GM15510 (cell line): ENCODE data around the gene ZNF511.

Experiments
- POLR2A ChIP-seq: IDR thresholded peaks from 3 replicates; pipeline ENCODE4 v1.6.1; 2011; ENCODE audit warnings: borderline replicate concordance; ENCODE audit not compliant: insufficient read length; ENCODE audit errors: extremely low read depth

Gene ZNF511, protein sequence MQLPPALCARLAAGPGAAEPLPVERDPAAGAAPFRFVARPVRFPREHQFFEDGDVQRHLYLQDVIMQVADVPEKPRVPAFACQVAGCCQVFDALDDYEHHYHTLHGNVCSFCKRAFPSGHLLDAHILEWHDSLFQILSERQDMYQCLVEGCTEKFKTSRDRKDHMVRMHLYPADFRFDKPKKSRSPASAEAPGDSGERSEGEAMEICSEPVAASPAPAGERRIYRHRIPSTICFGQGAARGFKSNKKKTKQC

DNA sequence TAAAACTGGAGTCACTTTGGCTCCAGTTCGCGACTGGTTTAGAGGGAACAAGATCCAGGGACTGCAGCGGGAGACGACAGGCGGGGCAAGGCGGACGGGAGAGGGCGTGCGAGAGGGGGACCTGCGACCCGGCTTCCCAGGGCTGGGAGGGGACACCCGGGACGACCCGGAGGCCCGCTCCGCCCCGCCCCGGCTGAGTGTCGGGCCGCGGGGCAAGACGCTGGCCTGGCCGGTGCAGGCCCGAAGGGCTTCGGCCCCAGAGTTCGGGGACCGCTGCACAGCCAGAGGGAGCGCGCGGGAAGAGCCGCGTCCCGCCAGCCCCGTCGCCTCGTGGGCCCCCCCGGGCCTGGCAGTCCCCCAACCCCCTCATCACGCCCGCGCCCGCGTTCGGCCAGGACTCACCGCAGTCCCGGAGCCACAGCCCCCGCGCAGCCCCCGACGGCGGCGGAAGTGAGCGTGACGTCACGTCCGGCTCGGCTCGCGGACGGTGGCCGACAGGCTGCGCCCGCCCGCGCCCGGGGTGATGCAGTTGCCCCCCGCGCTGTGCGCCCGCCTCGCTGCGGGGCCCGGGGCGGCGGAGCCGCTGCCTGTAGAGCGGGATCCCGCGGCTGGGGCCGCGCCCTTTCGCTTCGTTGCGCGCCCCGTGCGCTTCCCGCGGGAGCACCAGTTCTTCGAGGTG, at the start of gene ZNF511, which contains the start of gene TUBGCP2:
Gene ZNF511 (plus strand): TSS at position 494 of the 679 bp plus-strand sequence. CDS start 30 bp downstream, at position 524.
Gene TUBGCP2 (minus strand): TSS at position 452 of the 679 bp plus-strand sequence. CDS start 5,931 bp downstream, outside the sequence.
- TF ChIP-seq POLR2A, result peak; percentile 78

DNA sequence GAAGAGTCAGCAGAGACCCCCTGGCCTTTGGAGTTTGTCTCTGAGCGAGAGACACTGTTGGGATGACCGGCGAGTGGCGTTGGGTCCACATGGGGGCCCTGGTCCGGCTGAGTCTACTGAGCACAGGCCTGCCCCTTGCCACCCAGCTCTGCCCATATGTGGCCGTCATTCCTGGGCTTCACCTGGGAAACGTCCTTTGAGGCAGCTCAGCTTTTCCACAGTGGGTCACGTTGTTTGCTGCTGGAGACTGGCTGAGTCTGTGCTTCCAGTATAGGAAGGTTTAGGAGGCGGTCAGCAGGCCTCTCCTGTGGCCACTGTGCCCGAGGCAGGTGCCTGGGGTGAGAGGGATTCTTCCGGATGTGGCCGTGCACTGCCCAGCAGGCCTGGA, 49.1 kb upstream of the ZNF511 start:
- TF ChIP-seq POLR2A, result no peak

DNA sequence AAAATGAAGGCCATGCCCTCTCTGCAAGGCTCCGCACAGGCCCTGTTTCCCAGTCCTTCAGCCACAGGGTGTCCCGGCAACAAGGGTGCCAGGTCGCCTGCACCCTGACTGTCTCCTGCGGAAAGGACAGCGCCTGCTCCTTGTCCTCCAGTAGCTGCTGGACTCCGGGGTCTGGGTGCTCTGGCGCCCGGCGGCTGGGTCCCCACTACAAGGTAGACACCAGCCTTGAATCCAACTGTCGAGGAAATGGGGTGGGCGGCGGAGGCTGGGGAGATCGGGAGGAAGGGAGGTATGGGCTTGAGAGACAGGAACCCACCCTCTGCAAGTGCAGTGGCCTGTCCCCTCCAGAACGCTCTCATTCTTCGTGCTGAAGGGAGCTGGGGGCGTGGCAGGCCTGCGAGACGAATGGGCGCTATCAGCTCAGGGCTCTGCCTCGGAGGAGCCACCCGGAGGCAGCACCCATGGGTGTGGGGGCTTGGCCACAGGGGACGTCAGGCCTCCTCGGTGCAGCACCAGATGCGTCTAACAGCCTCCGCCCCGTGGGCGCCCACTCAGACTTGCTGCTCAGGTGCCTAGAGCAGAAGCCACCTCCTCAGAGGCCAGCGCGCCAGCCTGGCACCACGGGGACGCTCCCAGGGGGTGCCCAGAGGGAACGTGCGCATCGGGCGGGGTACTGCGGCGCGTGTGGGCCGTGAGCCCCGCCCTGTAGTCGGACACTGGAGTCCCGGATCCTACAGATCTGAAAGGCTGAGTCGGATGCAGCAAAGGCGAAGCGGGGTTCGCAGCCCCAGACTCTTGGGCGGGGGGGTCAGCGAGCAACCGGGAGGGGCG, 47.6 kb upstream of the ZNF511 start:
- TF ChIP-seq POLR2A, result no peak

DNA sequence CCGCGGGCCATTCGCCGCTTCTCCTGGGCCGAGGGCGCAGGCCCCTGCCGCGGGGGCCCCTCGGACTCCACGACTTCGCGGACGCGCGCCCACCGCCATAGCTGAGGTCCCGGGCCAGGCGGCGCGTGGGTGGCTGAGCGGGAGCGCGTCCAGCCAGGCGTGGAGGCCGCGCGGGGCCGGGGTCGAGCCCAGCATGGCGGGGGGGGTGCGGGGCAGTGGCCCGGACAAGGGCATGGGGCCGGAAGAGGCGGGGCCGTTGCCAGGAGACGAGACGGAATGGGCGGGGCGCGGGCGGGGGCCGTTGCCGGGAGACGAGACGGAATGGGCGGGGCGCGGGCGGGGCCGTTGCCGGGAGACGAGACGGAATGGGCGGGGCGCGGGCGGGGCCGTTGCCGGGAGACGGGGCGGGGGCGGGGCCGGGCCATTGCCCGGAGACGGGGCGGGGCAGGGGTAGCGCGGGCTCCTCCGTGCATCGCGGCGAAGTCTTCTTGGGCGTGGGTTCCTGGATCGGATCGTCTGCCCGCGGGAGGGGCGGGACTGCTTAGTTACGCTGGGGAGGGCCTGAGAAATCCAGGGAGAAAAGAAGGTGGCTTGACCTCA, 46.9 kb upstream of the ZNF511 start:
- TF ChIP-seq POLR2A, result peak; percentile 66

DNA sequence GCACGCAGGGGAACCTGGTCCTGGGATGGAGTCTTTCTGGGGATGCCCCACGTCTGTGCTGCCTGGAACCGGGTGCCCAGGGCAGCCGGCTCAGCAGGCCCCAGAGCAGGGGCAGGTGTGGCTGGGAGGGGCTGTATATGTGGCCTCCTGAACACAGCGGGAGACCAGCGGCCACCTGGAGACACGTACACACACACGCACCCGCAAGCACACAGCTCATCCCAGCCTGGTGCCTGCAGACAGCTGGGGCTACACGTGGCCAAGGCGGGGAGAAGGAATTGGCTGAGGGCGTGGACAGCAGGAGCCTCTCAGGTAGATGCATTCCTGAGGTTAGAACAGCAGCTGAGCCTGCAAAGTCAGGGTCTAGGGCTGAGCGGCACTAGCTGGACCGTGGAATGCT, 46.0 kb upstream of the ZNF511 start:
- TF ChIP-seq POLR2A, result no peak

DNA sequence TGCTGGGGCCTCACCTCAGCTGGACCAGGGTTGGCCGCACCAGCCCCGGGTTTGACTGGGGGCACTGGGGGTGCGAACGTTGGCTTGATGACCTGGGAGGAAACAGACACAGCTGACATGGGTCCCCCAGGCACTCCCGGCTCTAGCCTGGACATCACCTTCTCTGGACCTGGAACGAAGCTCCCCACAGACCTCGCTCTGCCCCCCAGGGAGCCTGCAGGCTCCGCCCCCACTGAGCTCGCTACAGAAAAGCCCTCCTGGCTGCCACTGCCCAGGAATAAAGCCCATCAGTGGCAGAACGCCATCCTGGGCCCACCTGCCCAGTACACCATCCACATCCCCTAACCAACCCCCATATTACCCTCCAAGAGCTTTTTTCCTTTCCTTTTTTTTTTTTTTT, 45.0 kb upstream of the ZNF511 start:
- TF ChIP-seq POLR2A, result no peak

DNA sequence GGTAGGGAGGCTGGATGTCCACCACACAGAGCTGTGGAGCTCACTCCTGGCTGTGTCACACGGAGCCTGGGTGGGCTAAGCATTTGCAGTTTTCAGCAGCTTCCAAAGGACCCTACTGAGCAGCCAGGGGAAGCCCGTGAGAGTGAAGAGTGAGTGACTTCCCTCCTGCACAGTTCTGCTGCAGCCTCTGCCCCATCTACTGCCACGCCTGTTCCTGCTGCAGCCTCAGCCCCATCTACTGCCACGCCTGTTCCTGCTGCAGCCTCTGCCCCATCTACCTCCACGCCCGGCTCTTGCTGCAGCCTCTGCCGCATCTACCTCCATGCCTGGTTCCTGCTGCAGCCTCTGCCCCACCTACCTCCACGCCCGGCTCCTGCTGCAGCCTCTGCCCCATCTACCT, 44.3 kb upstream of the ZNF511 start:
- TF ChIP-seq POLR2A, result no peak

DNA sequence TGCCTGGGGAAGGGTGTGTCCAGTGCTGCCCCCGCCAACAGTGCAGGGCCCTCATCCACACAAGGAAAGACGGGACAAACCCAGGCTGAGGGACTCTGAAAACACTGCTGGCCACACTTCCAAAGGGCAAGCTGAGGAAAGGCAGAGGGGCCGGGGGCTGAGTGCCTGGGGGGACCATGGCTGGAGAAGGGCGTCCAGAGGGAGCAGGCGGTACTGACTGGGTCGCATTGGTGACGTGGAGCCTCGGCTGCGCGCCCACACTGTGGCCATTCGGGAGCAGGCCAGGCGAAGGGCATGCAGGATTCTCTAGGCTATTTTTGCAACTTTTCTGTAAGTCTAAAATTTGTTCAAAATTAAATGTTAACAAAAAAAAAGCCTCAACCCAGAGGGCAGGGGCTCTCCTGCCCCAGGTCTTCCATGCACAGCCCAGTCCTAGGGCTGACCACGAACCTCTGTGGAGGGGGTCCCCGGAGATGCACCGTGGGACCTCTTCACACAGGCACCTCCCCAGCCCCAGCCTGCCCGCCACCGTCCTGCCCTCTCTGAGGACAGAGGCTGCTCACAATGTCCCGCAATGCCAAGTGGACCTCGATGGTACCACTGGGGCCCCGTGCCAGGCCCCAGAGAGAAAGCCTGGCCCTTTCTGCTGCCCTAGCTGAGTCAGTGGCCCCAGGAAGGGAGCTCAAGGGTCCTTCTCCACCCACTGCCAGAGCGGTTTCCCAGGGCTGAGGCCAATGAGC, 42.5 kb upstream of the ZNF511 start:
- TF ChIP-seq POLR2A, result no peak

DNA sequence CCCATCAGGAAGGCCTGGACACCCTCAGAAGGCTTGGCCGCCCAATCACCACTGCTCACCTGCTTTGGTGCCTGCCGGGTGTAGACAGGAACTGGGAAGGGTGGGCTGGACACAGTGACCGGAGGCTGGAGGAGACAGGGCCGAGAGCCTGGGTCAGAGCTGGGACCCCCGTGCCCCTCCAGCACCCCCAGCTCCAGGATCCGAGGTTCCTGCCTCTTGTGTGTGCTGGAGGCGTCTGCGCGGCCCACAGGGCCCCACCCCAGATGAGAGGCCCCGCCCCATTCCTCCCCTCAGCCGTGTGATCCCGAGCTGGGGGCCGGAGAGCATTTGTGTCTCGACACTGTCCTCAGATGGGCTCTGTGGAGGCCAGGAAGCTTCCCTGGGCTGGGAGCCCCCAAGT, 41.4 kb upstream of the ZNF511 start:
- TF ChIP-seq POLR2A, result no peak

DNA sequence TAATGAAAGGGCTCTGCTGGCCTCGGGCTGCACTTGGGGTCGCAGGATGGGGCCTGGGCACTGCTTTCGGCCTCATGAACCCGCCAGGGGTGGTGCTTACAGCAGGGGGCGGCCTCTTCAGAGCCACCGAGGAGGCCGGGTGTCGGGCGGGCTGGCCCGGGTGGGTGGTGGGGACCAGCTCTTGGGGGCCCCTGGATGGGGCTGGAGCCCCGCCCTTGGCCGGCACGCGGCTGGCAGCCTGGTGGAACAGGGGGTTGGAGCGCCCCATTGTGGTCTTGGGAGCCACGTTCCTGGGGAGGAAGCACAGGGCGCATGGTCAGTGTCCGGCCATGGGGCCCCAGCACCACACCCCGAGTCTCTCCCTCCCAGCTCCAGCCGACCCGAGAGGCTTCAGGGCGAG, 40.9 kb upstream of the ZNF511 start:
- no peak for TF ChIP-seq POLR2A

DNA sequence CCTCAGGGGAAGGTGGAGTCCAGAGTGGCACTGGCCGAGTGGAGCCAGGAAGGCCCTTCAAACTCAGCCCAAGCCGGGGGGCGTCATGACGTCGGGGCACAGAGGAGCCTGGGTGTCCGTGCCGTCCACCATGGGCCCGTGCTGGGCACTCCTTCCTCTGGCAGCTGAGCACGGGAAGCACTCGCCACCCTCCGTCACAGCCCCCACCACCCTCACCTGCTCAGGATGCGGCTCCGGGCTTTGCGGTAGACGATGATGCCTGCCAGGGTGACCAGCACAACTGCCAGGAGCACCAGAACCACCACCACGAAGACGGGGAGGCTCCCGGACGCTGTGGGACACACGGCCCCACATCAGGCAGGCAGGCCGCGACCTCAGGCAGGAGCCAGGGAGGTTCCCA, 40.2 kb upstream of the ZNF511 start:
- TF ChIP-seq POLR2A, result no peak

DNA sequence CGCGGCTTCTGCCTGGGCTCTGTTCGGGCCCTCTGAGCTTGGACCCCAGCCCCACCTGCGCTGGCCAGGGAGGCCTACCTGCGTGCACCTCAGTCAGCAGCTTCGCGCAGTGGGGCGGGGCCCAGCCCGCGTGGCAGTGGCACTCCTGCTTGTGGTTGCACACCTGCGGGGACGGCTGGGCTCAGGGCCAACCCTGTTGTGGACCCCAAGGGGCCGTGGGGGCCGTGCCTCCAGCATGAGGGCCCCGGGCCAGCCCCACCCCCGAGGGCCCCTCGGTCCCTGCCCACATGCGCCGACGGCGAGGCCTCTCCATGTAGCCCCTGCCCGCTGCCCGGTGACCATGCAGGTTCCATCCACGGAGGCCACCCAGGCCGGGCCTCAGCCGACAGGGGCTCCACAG, 39.3 kb upstream of the ZNF511 start:
- no peak for TF ChIP-seq POLR2A

DNA sequence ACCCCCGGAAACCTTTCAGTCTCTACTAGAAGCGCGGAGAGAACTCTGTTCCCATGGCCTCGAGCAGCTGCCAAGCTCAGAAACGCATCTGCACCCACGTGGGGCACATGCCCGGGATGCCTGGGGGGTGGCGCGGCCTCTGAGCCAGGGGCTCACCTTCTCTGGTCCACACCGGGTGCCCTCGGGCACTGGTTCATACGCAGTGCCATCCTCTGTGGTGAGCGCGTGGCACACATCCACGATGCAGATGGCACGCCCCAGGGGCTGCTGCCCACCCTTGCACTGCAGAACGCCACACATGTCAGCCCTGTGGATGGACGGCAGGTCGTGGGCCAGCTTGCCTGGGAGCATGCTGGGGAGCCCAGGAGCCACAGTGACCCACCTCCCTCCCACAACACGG, 38.5 kb upstream of the ZNF511 start:
- TF ChIP-seq POLR2A, result no peak

DNA sequence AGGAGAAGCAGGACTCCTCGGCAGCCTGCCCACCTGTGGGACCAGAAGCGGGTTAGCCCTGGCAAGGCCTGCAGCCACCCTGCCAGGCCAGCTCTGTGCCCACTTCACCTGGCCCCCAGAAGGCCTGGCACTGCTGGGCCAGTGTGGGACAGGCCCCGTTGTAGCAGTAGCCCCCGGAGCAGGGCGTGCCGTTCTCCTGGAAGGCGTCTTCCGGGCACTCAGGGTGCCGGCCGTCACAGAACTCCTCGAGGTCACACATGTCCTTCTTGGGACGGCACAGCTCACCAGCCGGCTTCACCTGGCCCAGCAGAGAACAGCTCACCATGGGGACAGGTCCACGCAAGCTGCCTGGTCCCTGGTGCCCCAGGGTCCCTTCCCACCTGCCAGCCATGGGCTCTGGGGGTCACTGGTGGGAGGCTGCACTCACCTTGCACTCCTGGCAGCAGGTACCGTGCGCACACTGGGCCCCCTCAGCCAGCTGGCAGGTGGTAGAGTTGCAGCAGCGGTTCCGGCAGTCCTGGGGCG, 37.9 kb upstream of the ZNF511 start:
- no peak for TF ChIP-seq POLR2A
